ENCODE results near the gene CNTNAP3. TPM values are rescaled to one million over a fixed set of nuclear protein-coding genes. Genes with fewer than 3 reads are reported as not detected.
"Not testable (repeated sequence)": the region's sequence is repeated elsewhere in the genome, so short reads cannot be mapped to it uniquely, and the experiment has no call there.

The CNTNAP3 gene
- total RNA-seq, 1 experiment from 2014 or later = 9.9 TPM

DNA sequence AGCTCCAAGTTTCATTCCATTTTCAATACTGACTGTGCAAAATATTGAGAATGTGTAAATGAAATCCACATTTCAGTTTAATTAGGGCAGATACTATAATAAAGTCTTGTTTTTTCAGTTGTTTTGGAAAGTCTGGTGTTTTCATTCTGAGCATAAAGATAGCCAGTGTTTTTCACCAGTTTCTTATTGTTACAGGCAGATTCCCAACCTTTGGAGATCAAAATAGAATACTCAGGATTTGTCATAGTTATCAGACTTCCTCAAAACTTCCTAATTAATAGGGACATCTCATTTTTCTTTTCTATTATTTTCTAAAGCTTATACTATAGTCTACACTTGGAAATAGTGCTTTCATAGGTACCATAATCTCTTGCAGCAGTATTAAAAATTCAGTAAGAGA, 176.2 kb downstream of the CNTNAP3 start:
- not testable (repeated sequence) for H3K27me3 ChIP-seq (ENCODE audit: control insufficient read depth, insufficient read depth, low read length); DNase-seq; H3K4me3 ChIP-seq (ENCODE audit: insufficient read depth, low read depth, low read length); H3K36me3 ChIP-seq (replicated peaks; ENCODE audit: control insufficient read depth, insufficient read depth, low read length)

DNA sequence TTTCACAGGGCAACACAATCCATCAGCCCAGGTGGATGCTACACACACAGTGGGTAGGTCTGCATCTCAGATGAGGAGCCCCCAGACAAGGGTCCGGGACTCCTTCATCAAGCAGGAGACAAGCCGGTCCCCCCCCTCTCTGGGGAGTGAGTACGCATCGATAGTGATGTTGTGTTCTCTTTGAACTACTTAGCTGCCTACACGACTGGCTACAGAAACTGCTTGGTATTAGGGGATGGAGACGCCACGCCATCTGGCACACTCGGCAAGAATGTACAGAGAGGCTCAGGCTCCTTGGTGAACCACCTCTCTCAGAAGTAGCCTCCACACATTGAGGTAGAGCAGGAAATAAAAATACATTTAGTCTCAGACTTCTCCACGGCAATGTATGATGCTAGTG, 179.8 kb downstream of the CNTNAP3 start:
- H3K36me3 ChIP-seq (replicated peaks; ENCODE audit: control insufficient read depth, insufficient read depth, low read length) = no peaks in the 10 kb centered on the region
- DNase-seq = no peak
- H3K4me3 ChIP-seq (ENCODE audit: insufficient read depth, low read depth, low read length) = no peak overlapping the region
- no peaks in the 10 kb centered on the region for H3K27me3 ChIP-seq (ENCODE audit: control insufficient read depth, insufficient read depth, low read length)

DNA sequence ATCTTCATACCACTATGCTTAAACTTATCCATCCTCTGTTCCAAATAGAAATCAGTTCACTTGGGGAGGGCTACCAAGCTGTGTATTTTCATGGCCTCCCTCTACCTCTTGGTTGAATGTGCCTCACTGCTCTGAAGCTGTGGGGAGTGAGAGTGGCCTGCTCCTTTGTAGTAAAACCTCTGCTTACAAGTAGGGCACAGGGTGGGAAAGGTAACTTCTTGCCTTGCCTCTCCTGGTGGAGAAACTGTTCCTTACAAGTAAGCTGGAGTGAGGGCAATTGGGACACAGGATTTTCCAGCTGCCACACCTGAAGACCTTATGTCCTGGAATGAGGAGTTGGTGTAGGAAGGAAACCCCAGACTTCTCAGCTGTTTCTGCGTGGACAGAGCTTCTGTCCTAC, 190.8 kb downstream of the CNTNAP3 start:
- not testable (repeated sequence) for H3K27me3 ChIP-seq (ENCODE audit: control insufficient read depth, insufficient read depth, low read length); H3K4me3 ChIP-seq (ENCODE audit: insufficient read depth, low read depth, low read length); H3K36me3 ChIP-seq (replicated peaks; ENCODE audit: control insufficient read depth, insufficient read depth, low read length); DNase-seq

DNA sequence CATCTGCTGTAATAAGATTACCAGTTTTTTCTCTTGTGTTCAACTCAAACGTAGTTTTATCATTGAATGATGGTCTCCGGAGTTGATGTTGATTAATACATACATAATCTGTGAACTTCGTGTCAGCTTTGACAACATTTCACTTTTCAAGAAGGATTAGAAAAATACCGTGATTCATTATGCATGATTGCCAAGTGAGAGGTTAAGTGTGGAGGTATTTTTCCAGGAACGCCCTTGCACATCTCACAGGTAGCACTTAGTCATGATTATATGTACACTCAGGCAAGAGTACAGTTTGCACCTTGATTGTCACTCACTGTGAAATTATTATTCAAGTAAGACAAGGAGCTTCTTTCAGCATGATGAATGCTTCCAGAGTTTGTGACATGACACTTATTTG, 202.7 kb downstream of the CNTNAP3 start:
- H3K4me3 ChIP-seq (ENCODE audit: insufficient read depth, low read depth, low read length); DNase-seq; H3K27me3 ChIP-seq (ENCODE audit: control insufficient read depth, insufficient read depth, low read length); H3K36me3 ChIP-seq (replicated peaks; ENCODE audit: control insufficient read depth, insufficient read depth, low read length): not testable (repeated sequence)

DNA sequence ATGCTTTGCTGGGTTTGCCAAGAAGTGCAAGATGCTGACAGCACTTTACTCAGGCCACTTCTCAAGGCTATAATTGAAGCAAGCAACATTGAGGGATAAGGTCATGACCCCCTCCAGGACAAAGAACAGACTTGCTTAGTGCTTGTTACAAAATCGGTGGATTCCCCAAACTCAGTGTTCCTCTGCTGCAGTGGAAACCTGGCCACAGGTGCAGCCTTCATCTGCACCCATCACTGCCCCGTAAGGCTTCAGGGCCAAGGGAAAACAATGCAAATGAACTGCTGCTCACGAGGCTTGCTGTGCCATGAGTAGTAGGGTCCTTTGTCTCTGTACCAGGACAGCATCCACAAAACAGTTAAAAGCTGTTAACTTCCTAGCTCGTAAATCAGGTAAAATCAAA, 205.4 kb downstream of the CNTNAP3 start:
- H3K36me3 ChIP-seq (replicated peaks; ENCODE audit: control insufficient read depth, insufficient read depth, low read length); H3K4me3 ChIP-seq (ENCODE audit: insufficient read depth, low read depth, low read length); H3K27me3 ChIP-seq (ENCODE audit: control insufficient read depth, insufficient read depth, low read length): not testable (repeated sequence)
- peak; percentile 6 for DNase-seq

DNA sequence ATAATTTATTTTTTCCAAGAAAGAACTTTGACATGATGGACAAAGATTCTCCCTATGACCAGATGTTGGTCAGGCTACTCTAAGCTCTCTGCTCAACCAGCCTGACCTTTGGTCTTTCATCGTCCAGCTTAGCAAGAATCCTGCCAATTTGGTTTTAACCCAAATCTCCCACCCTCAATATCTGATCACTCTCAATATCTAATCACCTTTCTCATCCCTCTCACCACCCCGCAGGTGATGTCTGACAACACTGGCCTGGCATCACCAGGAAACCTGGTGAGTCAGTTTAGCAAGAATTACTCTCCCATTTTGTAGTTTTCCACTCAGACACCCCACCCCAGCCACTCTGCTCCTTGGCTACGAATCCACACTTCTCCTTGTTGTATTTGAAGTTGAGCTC, 207.9 kb downstream of the CNTNAP3 start:
- H3K36me3 ChIP-seq (replicated peaks; ENCODE audit: control insufficient read depth, insufficient read depth, low read length); H3K4me3 ChIP-seq (ENCODE audit: insufficient read depth, low read depth, low read length); DNase-seq; H3K27me3 ChIP-seq (ENCODE audit: control insufficient read depth, insufficient read depth, low read length): not testable (repeated sequence)

GRCh38 chr9:39078621-39079256, 209.2 kb downstream of the CNTNAP3 start:
- not testable (repeated sequence) for H3K36me3 ChIP-seq (replicated peaks; ENCODE audit: control insufficient read depth, insufficient read depth, low read length); H3K27me3 ChIP-seq (ENCODE audit: control insufficient read depth, insufficient read depth, low read length)
- DNase-seq = peak; percentile 17
- peak overlapping the region; percentile 23; the same call in 1 of the 2 replicates for H3K4me3 ChIP-seq (ENCODE audit: insufficient read depth, low read depth, low read length)

DNA sequence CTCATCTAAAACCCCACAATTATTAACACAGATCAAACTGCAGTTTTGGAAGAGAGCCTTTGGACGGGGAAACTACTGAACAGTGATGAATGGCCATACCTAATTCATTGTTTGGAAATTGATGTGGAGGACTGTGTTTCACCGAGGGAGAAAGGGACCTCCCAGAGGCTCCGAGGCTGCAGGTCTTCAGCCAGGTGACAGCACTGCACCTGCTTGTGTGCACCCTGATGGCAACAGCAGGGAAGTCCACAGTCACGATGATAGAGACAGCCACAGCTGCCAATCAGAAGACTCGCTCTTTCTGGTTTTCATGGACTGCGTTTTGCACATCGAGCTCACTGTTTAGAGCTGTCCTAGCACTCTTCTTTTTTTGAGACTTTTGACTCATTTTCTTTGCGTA, 214.4 kb downstream of the CNTNAP3 start:
- H3K36me3 ChIP-seq (replicated peaks; ENCODE audit: control insufficient read depth, insufficient read depth, low read length); H3K27me3 ChIP-seq (ENCODE audit: control insufficient read depth, insufficient read depth, low read length); DNase-seq; H3K4me3 ChIP-seq (ENCODE audit: insufficient read depth, low read depth, low read length): not testable (repeated sequence)

DNA sequence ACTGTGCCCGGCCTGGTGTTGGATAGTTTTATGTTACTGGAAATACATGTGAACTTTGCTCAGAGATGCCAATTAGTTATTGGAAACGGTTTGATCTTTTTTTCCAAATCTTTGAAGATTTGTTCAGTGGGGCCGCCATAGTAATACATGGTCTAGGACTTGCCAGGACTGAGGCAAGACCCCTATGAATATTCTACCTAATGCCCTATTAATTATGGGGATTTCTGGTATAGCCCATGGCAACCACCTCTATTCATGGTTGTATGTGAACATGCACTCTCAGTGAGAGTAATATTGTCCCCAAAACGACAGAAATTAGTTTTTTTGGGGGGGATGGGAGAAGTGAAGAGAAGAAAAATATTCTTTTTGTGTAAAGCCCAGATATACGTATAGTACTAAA, 220.3 kb downstream of the CNTNAP3 start:
- H3K36me3 ChIP-seq (replicated peaks; ENCODE audit: control insufficient read depth, insufficient read depth, low read length); H3K27me3 ChIP-seq (ENCODE audit: control insufficient read depth, insufficient read depth, low read length); H3K4me3 ChIP-seq (ENCODE audit: insufficient read depth, low read depth, low read length); DNase-seq: not testable (repeated sequence)

DNA sequence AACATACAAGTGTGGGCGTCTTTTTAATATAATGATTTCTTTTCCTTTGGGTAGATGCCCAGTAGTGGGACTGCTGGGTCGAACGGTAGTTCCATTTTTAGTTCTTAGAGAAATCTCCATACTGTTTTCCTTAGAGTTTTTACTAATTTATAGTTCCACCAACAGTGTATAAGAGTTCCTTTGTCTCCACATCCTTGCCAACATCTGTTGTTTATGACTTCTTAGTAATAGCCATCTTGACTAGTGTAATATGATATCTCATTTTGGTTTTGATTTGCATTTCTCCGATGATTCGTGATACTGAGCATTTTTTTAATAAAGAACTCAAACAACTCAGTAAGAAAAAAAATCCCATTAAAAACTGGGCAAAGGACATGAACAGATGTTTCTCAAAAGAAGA, 225.0 kb downstream of the CNTNAP3 start:
- DNase-seq = not testable (repeated sequence)

GRCh38 chr9:39054453-39054852, 233.5 kb downstream of the CNTNAP3 start:
- H3K36me3 ChIP-seq (replicated peaks; ENCODE audit: control insufficient read depth, insufficient read depth, low read length); H3K27me3 ChIP-seq (ENCODE audit: control insufficient read depth, insufficient read depth, low read length): not testable (repeated sequence)

More for the DNA sequence above, 225.0 kb downstream of the CNTNAP3 start:
- H3K4me3 ChIP-seq (ENCODE audit: insufficient read depth, low read depth, low read length); H3K36me3 ChIP-seq (replicated peaks; ENCODE audit: control insufficient read depth, insufficient read depth, low read length); H3K27me3 ChIP-seq (ENCODE audit: control insufficient read depth, insufficient read depth, low read length): not testable (repeated sequence)

DNA sequence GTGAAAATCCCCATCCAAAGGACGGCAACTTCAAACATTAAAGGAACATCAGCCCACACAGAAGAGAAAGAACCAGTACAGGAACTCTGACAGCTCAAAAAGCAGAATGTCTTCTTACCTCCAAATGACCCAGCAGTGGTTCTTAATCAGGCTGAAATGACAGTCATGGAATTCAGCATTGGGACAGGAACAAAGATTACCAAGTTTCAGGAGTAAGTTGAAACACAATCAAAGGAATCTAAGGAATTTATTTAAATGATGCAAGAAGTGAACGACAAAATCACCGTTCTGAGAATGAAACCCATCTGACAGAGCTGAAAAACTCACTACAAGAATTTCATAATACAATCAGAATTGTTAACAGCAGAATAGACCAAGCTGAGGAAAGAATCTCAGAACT, 241.1 kb downstream of the CNTNAP3 start:
- H3K27me3 ChIP-seq (ENCODE audit: control insufficient read depth, insufficient read depth, low read length); H3K36me3 ChIP-seq (replicated peaks; ENCODE audit: control insufficient read depth, insufficient read depth, low read length); DNase-seq; H3K4me3 ChIP-seq (ENCODE audit: insufficient read depth, low read depth, low read length): not testable (repeated sequence)

More at GRCh38 chr9:39054453-39054852, 233.5 kb downstream of the CNTNAP3 start:
- not testable (repeated sequence) for H3K4me3 ChIP-seq (ENCODE audit: insufficient read depth, low read depth, low read length); DNase-seq

DNA sequence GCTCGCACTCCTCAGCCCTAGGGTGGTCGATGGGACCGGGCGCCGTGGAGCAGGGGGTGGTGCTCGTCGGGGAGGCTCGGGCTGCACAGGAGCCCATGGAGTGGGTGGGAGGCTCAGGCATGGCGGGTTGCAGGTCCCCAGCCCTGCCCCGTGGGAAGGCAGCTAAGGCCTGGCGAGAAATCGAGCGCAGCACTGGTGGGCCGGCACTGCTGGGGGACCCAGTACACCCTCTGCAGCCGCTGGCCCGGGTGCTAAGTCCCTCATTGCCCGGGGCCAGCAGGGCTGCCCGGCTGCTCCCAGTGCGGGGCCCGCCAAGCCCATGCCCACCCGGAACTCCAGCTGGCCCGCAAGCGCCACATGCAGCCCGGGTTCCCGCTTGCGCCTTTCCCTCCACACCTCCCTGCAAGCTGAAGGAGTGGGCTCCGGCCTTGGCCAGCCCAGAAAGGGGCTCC, 245.6 kb downstream of the CNTNAP3 start:
- DNase-seq; H3K4me3 ChIP-seq (ENCODE audit: insufficient read depth, low read depth, low read length); H3K27me3 ChIP-seq (ENCODE audit: control insufficient read depth, insufficient read depth, low read length); H3K36me3 ChIP-seq (replicated peaks; ENCODE audit: control insufficient read depth, insufficient read depth, low read length): not testable (repeated sequence)

DNA sequence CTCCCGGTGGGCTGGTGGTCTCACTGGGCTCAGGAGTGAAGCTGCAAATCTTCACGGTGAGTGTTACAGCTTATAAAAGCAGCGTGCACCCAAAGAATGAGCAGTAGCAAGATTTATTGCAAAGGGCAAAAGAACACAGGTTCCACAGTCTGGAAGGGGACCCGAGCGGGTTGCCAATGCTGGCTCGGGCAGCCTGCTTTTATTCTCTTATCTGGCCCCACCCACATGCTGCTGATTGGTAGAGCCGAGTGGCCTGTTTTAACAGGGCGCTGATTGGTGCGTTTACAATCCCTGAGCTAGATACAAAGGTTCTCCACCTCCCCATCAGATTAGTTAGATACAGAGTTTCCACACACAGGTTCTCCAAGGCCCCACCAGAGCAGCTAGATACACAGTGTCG, 246.2 kb downstream of the CNTNAP3 start:
- DNase-seq; H3K36me3 ChIP-seq (replicated peaks; ENCODE audit: control insufficient read depth, insufficient read depth, low read length): not testable (repeated sequence)

GRCh38 chr9:39039148-39039547, 248.8 kb downstream of the CNTNAP3 start:
- not testable (repeated sequence) for DNase-seq; H3K36me3 ChIP-seq (replicated peaks; ENCODE audit: control insufficient read depth, insufficient read depth, low read length)

More for the DNA sequence above, 246.2 kb downstream of the CNTNAP3 start:
- H3K4me3 ChIP-seq (ENCODE audit: insufficient read depth, low read depth, low read length); H3K27me3 ChIP-seq (ENCODE audit: control insufficient read depth, insufficient read depth, low read length): not testable (repeated sequence)

GRCh38 chr9:39038221-39038620, 249.7 kb downstream of the CNTNAP3 start:
- H3K36me3 ChIP-seq (replicated peaks; ENCODE audit: control insufficient read depth, insufficient read depth, low read length); DNase-seq; H3K27me3 ChIP-seq (ENCODE audit: control insufficient read depth, insufficient read depth, low read length); H3K4me3 ChIP-seq (ENCODE audit: insufficient read depth, low read depth, low read length): not testable (repeated sequence)

More at GRCh38 chr9:39039148-39039547, 248.8 kb downstream of the CNTNAP3 start:
- H3K4me3 ChIP-seq (ENCODE audit: insufficient read depth, low read depth, low read length); H3K27me3 ChIP-seq (ENCODE audit: control insufficient read depth, insufficient read depth, low read length): not testable (repeated sequence)
